Right ventricle myocardium inferior (tissue), 1 donor: ENCODE results near the gene ZFP2. TPM values are rescaled to one million over a fixed set of nuclear protein-coding genes. Genes with fewer than 3 reads are reported as not detected.
A peak's percentile ranks its signal among the peaks of the same experiment; 100 is the strongest.

ENCODE experiments used
- ATAC-seq: fragments of 200-7000 bp; cut with Tn5 transposase; one replicate; pipeline ENCODE4 v1.9.1; 2020; ENCODE audit warnings: mild to moderate bottlenecking, moderate library complexity
- DNase-seq: peaks from one replicate; pipeline ENCODE4 v3.0.0; 2021; ENCODE audit errors: missing footprints
- intact Hi-C: fragments of 100-400 bp; cut with DNase I; formaldehyde crosslinking; loops from one replicate; pipeline ENCODE4 v1.11.0; 2022
- total RNA-seq: library from RNA; stranded (reverse); fragmentation: NEBNext Ultra II Directional; extraction: Animal tissue kit (Norgen Biotek cat#: 25700); gene quantifications from one replicate; pipeline ENCODE4 v1.2.1, GENCODE V29; 2021
- donor health status: DM: no; HTN: yes; CAD: no; lungs with severe emphysema.

ZFP2 gene
- total RNA-seq, 1 donor from 2014 or later = 0.70 TPM

DNA sequence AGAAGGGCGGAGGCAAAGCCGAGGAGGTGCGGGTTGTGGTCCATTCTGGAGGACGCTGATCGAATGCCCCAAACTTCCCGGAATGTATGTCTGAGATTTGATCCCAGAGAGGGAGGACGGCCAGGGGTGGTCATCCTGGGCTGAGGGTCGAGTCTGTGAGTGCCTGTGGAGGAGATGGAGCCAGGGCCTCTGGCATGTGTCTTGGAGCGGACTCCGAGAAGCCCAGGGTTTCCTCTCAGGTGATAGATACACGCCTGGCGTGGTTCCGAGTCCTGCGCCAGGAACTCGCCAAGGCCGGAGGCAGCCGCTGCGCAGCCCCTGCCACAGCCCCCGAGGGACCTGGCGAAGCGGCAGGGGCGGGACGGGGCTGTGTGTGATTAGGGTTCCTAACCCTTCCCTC, 45.6 kb downstream of the ZFP2 start:
- ATAC-seq = peak; percentile 5
- DNase-seq = no peak
- intact Hi-C loops = loop anchor here (1.0 to 10.0 kb wide), 3 partner anchors 82 to 209 kb away; partner anchors contain the start of genes ZNF354A, ZNF354C and ZNF879

DNA sequence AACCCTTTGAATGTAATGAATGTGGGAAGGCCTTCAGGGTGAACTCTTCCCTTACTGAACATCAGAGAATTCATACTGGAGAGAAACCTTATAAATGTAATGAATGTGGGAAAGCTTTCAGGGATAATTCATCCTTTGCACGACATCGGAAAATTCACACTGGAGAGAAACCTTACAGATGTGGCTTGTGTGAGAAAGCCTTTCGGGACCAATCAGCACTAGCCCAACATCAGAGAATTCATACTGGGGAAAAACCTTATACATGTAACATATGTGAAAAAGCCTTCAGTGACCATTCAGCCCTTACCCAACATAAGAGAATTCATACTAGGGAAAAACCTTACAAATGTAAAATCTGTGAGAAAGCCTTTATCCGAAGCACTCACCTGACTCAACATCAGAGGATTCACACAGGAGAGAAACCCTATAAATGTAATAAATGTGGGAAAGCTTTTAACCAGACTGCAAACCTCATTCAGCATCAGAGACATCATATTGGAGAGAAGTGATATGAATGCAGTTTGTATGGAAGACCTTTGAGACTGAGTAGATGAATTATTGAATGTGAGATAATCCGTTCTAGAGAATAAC, 69.8 kb downstream of the ZFP2 start:
- intact Hi-C loops = no loop called here

DNA sequence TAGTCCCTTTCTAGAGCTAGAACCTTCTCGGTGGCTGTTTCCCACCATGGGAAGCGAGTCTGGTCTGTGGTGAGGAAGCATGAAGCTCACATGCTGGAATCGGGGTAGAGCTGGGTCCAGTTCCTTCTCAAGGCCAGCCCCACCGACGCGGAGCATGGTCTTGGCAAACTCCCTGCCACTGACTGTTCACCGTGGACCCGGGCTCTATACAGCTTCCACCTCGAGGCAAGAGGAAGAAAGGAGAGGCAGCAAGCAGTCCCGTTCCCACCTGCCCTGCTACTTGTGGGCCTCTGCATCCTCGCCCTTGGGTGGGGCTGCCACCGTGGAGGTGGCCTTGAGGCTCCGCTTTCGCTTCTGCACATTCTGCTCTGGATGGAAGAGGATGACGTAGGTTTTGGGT, 85.7 kb downstream of the ZFP2 start:
- DNase-seq (no peak), ATAC-seq (no peak)
- intact Hi-C loops = no loop called here

More for the DNA sequence above, 69.8 kb downstream of the ZFP2 start:
- DNase-seq = no peak
- no peak for ATAC-seq

Other genes with a start within 250 kb of the ZFP2 start
- gene ZNF354A, start 165.3 kb upstream of the ZFP2 start, total RNA-seq = 6.5 TPM
- gene ZNF354B, start 36.0 kb upstream of the ZFP2 start, total RNA-seq = 6.0 TPM
- 1.8 TPM for gene ZNF454, start 45.3 kb downstream of the ZFP2 start, total RNA-seq
- gene GRM6, start 99.4 kb downstream of the ZFP2 start, total RNA-seq = not detected
- 3.5 TPM for gene ZNF879, start 127.9 kb downstream of the ZFP2 start, total RNA-seq
- gene ZNF354C, start 164.5 kb downstream of the ZFP2 start, total RNA-seq = 4.7 TPM